A204.1 (cell line): ENCODE data around the gene ACADSB.

Source experiments
- FAIRE-seq: peaks from 2 replicates; lab custom pipeline; 2012; peaks lifted over from hg19 to GRCh38; lab: Jason Lieb, UNC

ACADSB gene

DNA sequence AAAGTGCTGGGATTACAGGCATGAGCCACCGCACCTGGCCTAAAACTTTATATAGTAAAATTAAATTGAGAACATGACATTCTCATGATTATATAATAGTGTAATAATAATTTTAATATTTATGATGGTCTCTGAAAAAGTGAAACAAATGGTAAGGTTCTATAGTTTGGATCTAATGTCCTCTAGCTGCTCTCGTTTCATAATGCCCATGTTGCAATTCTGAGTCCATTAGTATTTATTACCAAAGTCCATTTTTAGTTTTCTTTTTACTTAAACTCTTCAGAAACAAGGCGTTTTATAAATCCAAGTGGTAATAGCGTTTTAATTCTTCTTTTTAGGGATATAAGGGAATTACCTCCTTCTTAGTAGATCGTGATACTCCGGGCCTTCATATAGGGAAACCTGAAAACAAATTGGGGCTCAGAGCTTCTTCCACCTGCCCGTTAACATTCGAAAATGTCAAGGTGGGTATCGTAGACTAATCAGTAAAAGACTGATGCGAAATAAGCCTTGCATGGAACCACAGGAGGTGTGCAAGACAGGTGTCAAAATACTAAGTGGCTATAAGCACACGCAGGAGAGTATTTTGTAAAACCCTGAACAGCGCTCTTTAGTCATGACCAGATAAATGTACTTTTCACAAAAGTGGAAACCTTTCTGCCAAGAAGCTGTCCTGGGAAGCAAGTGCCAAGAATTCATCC lies 34.1 kb downstream of the ACADSB start:
- no peak for FAIRE-seq

DNA sequence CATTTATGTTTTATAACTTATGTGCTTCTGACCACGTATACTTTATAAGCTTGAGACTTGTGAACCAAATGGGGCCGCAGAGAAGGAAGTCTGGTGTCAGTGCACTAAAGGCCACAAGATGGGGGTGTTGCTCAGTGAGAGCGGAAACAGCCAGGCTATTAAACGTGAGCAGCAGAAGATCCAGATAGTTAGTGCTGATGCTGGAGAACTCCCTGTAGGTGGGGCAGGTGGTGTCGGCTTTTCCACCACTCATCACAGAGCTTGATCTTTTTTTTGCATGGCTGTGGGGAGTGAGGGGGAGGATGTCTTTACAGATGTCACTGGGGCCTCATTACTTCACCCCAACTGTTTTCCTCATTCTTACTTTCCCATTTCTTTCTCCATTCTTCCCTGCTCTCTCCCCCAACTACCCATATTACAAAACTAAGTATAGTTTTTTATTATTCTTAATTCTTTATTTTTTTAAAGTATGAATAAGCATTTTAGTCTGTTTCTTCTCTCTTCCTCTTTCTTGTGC lies 34.7 kb downstream of the ACADSB start:
- FAIRE-seq: peak; percentile 86

DNA sequence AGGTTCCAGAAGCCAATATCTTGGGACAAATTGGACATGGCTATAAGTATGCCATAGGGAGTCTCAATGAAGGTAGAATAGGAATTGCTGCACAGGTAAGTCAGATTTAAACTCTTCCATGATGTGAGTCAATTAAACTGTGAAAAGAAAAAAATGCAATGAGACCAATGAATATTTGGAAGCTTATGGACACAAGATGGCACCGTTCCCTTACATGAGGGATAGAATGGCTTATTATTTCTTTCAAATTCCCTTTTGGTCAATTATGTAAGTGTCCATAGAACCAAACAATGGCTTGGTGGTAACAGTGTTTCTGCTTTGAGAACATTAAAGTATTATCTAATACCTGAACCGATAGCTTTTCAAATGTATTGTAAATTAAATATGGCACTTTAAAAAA lies 35.6 kb downstream of the ACADSB start:
- peak; percentile 91 for FAIRE-seq

DNA sequence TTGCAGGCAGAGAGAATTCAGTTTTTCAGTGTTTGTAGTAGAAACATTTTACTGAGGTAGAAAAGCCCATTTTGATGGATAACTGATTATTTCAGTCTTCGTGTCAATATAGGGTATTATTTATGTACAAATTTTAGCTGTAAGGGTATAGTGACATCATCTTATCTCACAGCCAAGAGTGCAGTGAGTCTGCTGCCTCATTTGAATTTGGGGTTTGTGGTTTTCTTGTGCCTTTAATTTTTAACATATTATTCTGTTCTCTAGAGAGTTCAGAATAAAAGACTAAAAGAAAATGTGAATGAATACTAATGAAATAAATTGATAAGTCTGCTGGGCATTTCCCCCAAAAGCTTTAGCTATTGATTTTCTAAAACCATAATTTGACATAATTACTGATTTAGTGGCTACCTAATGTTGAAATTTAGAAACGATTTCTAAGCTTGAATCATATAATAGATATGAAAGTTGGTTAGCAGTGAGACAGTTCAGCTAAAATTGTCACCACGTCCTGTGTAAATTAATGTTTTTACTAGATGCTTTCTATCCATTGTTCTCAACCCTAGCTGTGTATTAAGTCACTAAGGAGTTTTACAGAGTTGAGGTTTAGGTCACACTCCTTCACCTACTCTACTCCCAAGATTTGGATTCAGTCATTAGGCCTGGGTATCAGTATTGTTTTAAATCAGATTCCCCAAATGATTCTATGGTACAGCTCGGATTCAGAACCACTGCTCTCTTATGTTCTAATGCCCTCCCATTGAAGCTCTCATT lies 37.3 kb downstream of the ACADSB start:
- FAIRE-seq: no peak

DNA sequence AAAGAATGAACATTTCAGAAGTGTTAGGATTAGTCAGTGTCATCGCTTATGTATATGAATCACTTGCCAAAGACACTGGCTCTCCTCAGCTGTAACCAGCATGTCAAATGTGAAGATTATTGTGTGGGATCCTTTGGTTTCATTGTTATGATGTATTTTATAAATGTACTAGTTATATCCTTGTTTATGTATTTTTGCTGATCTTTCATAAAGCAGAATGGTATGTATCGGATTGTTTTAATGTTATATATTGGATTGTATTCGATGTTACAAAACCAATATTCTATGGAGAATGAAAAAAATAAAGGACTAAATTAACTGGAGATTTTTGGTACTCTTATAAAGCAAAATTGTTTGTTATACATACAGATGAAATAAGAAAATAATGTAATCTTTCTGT lies 49.2 kb downstream of the ACADSB start:
- peak; percentile 23 for FAIRE-seq

DNA sequence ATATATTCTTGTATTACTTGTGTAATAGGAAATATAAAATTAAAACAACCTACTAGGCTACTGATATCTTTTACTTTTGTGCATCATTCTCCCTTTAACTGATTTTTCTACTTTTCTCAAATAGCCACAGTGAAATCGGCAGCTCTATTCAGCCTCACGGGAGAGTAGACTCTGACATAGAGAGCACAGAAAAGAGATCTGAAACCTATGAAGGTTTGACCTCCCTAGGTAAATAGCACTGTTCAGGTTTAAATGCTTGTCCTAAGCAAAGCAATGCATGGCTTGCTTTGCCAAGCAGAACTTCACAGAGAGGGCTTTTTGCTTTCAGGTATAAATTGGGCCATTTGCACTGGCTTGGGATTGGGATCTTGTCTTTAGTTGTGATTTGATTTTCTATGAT lies 53.1 kb downstream of the ACADSB start:
- FAIRE-seq: no peak

DNA sequence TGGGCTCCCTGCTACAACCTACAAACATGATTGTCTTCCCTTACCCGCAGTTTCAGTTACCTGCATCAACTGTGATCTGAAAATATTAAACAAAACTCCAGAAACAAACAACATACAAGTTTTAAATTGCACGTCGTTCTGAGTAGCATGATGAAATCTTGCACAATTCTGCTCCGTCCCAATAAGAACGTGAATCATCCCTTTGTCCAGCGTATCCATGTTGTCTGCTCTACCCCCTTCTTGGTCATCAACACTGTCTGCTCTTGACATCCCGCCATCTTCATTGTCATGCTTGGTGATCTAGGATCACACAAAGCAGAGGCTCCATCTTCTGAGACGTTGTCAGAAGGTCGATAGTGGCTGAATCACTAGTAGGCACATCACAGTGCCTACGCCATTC lies 53.9 kb downstream of the ACADSB start:
- FAIRE-seq: no peak

DNA sequence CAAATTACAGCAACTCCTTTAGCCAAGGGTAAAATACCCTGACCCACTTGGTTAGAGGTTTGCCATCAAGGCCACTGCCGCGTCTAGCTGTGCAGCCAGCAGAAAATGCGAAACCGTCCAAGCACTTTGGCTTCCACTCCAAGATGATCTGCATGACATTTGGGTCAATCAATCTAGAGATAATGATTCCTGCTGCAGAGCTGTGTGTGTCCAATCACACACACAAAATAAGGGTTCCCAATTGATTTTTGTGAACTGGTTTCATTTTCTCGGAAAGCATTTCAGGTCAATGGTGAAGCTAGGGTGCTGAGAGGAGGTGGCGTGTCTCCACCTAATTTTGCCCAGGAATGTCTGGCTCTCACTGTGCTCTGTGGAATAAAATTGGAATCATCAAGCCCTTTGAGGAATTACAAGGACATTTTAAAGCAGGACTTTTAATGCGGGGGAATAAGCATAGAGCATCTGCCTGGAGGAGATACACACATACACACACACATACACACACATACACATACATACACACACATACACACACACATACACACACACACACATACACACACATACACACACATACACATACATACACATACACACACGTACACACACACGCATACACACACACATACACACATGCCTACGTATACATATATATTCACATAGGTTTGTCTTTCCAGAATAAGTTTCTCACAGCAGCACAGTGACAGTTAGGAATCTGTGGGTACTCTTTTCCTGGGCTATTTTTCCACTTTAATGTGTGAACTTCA lies 59.5 kb downstream of the ACADSB start:
- no peak for FAIRE-seq

DNA sequence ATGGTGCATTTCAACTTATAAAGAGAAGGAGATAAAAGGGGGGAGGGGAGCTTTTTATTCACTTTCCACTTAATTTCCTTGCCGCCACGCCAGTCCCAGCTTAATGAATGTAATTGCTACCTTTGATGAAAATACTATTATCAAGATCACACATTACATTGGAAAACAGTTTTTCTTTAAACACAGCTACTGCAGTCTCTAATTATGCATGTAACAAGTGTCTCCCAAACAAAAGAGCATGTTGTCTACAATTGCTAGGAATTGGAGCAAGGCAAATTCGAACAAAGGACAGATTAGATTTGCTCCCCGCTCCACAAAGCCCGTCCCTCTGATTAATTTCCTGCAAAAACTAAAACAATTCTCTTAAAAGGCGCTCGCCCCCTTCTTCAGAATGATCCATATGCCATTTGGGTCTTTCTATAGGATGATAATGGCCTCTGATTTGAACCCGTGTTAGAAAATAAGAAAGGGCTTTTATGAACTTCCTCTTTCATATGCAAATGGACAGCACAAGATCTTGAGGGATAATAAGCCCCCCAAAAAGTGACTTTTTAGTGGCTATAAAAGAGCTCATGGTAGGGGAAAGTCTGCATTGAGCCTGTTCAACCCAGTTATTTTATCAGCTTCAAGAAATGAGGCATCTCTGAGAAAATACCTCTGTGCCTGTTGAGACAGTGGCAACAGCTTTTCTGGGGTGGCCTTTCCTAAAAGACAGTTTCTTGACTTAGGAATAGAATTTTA lies 60.6 kb downstream of the ACADSB start:
- no peak for FAIRE-seq

DNA sequence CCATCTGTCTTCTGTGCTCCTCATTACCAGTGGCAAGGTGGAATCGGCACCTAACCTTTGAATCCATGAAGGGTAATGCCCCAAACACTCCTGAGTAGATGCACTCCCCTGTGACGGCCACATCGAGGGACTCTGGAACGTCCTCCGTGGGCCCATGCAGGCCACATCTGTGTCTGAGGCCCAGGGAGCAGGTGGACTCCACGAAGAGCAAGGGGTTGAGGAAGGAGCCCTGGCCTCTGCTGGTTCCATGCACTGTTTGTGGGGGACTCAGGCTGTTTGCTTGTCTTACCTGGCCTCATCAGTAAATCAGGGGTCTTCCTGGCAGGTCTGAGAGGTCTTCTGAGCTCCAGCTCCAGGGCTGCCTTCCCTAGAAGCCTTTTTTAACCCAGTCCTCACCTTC lies 64.4 kb downstream of the ACADSB start:
- no peak for FAIRE-seq

DNA sequence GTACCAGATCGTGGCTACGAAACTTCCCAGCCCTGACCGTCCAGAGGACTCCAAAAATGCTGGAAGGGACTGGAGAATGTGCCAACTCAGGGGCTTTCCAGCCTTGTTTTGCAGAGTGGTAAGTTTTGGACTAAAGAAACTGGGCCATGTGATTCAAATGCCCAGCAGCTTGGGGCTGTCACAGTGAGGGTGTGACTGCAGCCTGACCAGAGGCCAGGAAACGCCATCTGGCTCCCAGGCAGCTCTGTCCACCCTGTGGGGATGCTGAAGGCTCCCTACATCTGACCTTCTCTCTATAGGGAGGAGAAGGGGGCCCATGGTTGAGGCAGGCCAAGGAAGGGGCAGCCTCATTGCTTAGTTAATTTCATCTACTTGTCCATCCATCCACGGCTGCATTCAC lies 65.4 kb downstream of the ACADSB start:
- FAIRE-seq: no peak

DNA sequence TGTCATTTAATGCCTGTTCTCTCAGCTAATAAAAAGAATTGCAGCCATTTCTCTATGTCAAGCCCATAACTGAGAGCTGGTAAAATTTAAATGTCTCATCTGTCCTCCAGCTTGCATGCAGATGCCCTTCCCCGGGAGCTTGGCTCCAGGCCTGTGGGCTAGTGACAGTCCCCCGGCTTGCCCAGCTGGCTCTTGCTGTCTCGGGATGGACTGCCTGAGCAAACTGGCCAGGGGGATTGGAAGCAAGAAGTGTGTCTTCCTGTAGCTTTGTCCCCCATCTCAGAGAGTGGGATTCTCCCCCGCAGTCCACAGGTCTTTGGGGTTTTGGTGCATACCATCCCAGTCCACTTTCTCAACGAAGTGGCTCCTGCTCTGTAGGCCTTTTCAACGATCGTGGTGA lies 73.1 kb downstream of the ACADSB start:
- FAIRE-seq: no peak

DNA sequence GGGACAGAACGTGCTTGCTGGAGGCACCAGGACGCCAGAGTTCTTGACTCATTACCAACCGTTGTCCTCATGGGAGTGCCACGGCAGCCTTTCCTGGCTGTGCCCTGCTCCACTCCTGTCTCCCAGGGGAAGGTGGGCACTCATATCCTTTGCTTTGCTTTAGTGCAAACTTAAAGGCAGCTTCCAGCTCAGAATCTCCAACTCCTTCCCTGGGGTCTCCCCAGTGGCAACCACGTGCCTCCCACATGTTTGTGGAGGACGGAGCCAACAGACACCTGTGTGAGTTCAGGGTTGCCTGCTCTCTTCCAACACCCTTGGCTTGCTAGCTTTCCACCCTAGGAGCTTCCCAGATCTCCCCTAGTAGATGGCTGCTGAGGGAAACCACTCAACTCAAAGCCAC lies 75.0 kb downstream of the ACADSB start:
- FAIRE-seq: no peak

DNA sequence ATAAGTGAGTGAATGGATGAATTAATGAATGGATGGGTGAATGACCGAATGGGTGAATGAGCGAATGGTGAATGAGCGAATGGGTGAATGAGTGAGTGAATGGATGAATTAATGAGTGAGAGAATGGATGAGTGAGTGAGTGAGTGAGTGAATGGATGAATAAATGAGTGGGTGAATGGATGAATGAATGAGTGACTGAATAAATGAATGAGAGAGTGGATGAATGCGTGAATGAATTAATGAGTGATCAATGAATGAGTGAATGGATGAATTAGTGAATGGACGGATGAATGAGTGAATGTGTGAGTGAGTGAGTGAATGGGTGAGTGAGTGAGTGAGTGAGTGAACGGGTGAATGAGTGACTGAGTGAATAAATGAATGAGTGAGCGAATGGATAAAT lies 77.5 kb downstream of the ACADSB start:
- no peak for FAIRE-seq

DNA sequence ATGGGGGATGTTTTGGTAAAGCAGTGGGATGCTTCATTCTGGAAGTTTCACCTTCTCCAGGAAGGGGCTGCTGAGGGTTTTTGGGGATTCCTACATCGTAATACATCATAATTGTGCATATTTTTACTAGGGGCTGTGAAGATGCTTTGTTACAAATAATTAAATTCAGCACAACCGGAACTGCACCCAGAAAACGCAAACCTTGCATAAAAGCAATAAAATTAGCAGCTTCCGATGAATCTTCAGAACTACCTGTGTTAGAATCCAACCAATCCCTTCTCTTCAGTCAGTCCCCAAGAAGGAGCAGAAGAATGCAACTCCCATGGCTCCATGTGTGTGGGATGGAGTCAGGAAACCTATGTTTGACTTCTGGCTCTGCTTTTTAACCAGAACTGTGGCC lies 78.5 kb downstream of the ACADSB start:
- no peak for FAIRE-seq

DNA sequence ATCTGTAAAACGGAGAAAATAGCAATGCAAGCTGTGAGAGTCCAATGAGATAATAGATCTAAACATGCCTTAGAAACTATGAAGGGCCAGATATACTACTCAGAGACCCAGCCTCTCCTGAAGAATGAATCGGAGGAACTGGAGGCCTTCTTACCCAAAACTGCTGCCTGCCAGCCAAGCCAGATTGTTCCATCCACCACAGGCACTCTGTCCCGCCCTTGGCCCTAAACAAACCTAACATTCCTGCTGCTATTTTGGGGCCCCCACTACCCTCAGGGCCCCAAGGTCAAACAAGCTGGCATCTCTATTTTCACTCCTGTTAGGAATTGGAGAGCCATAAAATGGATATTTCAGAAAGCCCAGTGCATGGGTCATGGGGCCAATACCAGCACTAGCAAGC lies 79.0 kb downstream of the ACADSB start:
- FAIRE-seq: no peak

DNA sequence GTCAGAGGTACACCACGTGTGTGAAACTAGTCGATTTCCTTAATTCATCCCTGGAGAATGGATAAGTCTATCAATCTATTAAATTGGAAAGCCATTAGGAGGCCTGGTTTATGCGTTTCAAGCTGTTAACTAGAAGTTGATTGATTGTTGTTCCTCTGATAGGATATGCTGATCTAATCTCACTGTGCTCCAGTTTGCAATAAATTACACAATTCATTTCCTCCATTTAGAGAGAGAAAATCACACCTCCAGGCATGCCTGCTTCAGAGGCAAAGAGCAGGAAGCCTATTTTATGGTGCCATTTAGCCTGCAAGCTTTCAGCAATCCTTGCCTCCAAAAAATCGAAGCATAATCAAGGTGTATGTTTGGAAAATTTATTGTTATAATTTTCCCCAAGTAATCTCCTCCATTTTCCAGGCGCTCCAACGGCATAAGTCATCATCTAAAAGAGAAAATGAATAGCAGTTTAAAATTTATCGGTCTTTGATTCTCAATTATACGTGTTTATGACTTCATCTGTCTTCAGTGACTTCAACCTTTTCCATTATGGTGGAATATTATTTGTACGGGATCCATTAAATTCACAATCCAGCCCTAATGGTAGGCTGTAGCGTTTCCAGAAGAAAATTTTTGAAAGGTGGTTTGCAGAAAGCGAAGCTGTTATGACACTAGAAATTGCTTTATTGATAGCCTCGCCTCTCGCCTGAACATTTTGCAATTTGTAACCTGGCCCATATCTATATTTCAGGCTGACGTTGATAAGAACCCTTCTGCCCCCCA lies 84.0 kb downstream of the ACADSB start:
- FAIRE-seq: no peak

DNA sequence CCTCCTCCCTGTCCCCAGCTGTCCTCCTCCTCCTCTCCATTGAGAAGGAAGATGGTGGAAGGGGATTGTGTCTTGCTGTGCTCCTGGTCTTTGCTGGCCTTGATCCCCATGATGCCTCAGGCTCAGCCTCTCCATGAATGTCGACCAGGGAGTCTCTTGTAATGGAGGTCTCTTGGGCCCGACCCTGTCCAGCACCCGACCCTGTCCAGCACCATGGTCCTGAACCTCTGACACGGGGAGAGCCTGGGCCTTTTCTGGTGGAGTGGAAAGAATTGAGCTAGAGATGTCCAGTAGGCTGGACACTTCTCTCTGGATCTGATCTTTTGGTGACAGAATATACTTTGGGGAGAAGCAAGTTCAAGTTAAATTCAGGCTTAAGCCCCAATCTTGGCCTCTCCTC lies 84.7 kb downstream of the ACADSB start:
- FAIRE-seq: no peak

DNA sequence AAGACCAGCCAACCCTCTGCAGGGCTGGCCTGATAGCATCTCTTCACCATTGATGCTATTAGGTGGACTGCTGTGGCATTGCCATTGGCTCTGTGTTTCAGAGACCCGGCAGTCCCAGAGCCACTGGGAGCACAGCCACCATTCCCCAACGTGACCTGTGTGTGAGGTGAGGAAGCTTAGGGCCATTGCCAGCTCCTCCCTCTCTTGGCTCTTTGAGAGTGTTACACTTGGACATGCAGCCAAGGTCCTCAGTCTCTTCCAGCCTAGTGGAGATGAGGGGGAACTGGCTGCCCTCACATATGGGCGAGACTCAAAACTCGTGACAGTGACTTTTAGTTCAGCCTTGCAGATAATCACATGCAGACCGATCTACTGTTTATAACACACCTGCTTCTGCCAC lies 87.6 kb downstream of the ACADSB start:
- FAIRE-seq: no peak

DNA sequence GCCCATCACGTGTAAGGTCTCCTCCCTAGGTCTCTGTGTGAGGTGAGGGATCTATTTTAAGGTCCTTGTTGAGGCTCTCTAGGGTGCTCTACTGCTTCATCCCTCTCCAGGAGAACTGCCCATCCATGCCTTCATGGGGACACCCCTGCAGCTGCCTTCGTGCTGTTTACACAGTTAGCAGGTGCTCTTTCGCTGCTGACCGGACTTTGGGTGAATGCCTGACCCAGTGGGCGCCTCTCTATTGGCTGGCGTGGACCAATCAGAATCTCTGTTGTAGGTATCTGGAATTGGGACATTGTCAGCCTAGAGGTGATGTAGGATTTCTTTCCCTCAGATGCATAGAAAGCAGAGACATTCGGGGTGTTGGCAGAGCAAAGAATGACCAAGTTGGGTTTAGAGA lies 88.2 kb downstream of the ACADSB start:
- FAIRE-seq: no peak

DNA sequence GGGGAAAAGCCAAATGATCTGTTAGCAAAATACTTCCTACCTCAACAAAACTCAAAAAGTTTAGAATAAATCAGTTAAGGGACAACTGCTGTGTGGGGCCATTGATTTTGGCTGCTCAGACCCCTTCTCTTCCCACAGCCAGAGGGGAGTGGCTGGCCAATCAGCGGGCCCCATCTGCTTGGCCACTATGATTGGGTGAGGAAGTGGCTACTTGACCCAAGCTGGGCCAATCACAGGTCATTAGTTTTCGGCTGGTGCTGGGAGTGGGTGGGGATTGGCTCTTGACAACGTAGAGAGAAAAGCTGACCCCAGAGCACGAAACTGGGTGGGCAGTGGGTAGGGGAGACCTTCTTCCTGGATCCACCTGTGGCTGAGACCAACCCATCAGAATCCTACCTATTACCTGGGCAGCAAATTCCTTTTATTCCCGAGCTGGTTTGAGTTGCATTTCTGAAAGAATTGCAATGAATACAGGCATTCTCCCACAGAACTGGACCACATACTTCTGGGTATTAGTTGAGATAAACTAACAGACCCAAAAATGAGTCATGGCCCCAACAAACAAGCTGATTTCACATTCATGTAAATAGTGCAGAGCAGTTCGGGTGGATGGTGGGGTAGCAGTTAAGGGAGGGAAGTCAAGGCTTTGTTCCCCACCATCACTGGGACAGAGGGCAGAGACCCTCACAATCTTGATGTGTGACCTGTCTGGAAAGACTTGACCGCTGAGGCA lies 91.4 kb downstream of the ACADSB start:
- FAIRE-seq: no peak
